Endothelial cell (in vitro differentiated cells): ENCODE measurements around the gene GCNA. TPM values are rescaled to one million over a fixed set of nuclear protein-coding genes. Genes with fewer than 3 reads are reported as not detected.
"Not testable (repeated sequence)": the region's sequence is repeated elsewhere in the genome, so short reads cannot be mapped to it uniquely, and the experiment has no call there.

ENCODE experiments used
- DNase-seq: peaks from one replicate; pipeline ENCODE4 v3.0.0; 2021; ENCODE audit warnings: low spot score
- H3K27ac Mint-ChIP-seq: one replicate; pipeline ENCODE4 v1.8.0; 2021; ENCODE audit warnings: mixed read lengths, inconsistent platforms; ENCODE audit not compliant: unreplicated experiment
- H3K27me3 Mint-ChIP-seq: one replicate; pipeline ENCODE4 v1.8.0; 2021; ENCODE audit warnings: mild to moderate bottlenecking, moderate library complexity, mixed read lengths, inconsistent platforms; ENCODE audit not compliant: unreplicated experiment
- H3K36me3 Mint-ChIP-seq: one replicate; pipeline ENCODE4 v1.8.0; 2021; ENCODE audit warnings: mild to moderate bottlenecking, low read depth, mixed read lengths, inconsistent platforms; ENCODE audit not compliant: unreplicated experiment
- H3K4me1 Mint-ChIP-seq: one replicate; pipeline ENCODE4 v1.8.0; 2021; ENCODE audit warnings: mild to moderate bottlenecking, mixed read lengths, inconsistent platforms; ENCODE audit not compliant: unreplicated experiment
- H3K4me3 Mint-ChIP-seq: one replicate; pipeline ENCODE4 v1.8.0; 2021; ENCODE audit warnings: mild to moderate bottlenecking, mixed read lengths, inconsistent platforms; ENCODE audit not compliant: unreplicated experiment
- H3K9me3 Mint-ChIP-seq: one replicate; pipeline ENCODE4 v1.8.0; 2021; ENCODE audit warnings: mixed read lengths, inconsistent platforms; ENCODE audit not compliant: unreplicated experiment
- total RNA-seq: library from RNA; stranded (reverse); fragmentation: NEBNext Ultra II Directional; extraction: Animal tissue kit (Norgen Biotek cat#: 25700); gene quantifications from one replicate; pipeline ENCODE4 v1.2.1, GENCODE V29; 2021; ENCODE audit not compliant: unreplicated experiment
- TF ChIP-seq, protein P1 (sequence below): fragments of 200-600 bp; sonication (generic); IDR thresholded peaks from one replicate; pipeline ENCODE4 v1.5.0; 2021; ENCODE audit warnings: antibody characterized with exemption; ENCODE audit not compliant: unreplicated experiment

The GCNA gene
- total RNA-seq, 1 donor from 2014 or later, result 3.0 TPM

DNA sequence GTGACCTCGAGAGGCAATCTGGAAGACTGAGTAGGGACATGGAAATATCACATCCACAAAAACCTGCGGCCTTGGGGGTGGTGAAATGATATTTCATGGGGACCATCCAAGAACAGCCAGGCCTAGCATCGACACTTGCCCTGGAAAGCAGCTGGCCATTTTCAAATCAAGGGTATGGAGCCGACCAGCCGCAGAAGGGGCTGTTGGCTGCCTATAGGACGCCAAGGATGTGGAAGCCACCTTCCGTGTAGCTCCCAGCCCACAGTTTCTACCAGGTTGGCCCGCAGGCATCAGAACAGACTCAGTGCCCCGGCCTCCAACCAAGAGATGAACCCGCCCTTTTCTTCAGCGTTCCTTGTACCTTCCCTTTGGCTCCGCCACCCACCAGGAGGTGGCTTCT lies 83.7 kb downstream of the GCNA start:
- H3K4me1 Mint-ChIP-seq, result peaks cover 3% of the 10 kb centered on the region
- TF ChIP-seq, protein P1, sequence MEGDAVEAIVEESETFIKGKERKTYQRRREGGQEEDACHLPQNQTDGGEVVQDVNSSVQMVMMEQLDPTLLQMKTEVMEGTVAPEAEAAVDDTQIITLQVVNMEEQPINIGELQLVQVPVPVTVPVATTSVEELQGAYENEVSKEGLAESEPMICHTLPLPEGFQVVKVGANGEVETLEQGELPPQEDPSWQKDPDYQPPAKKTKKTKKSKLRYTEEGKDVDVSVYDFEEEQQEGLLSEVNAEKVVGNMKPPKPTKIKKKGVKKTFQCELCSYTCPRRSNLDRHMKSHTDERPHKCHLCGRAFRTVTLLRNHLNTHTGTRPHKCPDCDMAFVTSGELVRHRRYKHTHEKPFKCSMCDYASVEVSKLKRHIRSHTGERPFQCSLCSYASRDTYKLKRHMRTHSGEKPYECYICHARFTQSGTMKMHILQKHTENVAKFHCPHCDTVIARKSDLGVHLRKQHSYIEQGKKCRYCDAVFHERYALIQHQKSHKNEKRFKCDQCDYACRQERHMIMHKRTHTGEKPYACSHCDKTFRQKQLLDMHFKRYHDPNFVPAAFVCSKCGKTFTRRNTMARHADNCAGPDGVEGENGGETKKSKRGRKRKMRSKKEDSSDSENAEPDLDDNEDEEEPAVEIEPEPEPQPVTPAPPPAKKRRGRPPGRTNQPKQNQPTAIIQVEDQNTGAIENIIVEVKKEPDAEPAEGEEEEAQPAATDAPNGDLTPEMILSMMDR, result no peak
- no peaks in the 10 kb centered on the region for H3K9me3 Mint-ChIP-seq
- peaks cover 6% of the 10 kb centered on the region for H3K27me3 Mint-ChIP-seq
- H3K4me3 Mint-ChIP-seq, result no peak overlapping the region
- H3K27ac Mint-ChIP-seq, result no peak overlapping the region
- no peak for DNase-seq
- no peaks in the 10 kb centered on the region for H3K36me3 Mint-ChIP-seq

DNA sequence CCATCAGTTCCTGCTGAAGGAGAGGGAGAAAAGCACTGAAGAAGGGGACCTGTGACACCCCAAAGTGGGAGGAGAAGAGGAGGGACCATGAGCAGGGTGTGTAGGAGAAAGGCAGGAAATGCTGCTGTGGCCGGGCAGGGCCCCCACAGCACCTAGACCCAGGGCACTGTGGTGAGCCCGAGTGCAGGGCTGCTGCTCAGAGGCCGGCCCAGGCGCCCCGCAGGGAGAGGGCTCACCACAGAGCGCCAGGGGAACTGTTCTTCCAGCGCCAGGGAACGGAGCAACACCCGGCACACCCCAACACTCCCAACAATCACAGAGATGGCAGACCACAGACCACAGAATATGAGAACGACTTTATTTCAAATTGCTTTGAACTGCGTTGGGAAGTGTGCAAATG lies 84.4 kb downstream of the GCNA start:
- not testable (repeated sequence) for H3K4me3 Mint-ChIP-seq, H3K4me1 Mint-ChIP-seq, H3K27me3 Mint-ChIP-seq, DNase-seq, H3K27ac Mint-ChIP-seq, H3K9me3 Mint-ChIP-seq, H3K36me3 Mint-ChIP-seq

Other genes starting within 250 kb of the GCNA start
- 50.6 TPM for gene TAF1, start 212.1 kb upstream of the GCNA start, total RNA-seq
- gene OGT, start 45.3 kb upstream of the GCNA start, total RNA-seq, result 139 TPM
- 0.54 TPM for gene CXCR3, start 40.1 kb downstream of the GCNA start, total RNA-seq
- not detected for gene CXorf49, start 139.8 kb downstream of the GCNA start, total RNA-seq
- not detected for gene CXorf49B, start 184.9 kb downstream of the GCNA start, total RNA-seq